Left kidney (tissue), 2 donors: ENCODE data around the gene TNS1. TPM values are rescaled to one million over a fixed set of nuclear protein-coding genes. Genes with fewer than 3 reads are reported as not detected.
A peak's percentile ranks its signal among the peaks of the same experiment; 100 is the strongest.

ENCODE experiments used
- DNase-seq: peaks from one replicate; pipeline ENCODE4 v3.0.0-alpha.2; 2013
- polyA plus RNA-seq: library from polyadenylated mRNA; unstranded; fragments of 120-200 nt; gene quantifications from one replicate; pipeline ENCODE4 v1.2.1, GENCODE V29; 2013; ENCODE audit not compliant: insufficient read length

The TNS1 gene
- polyA plus RNA-seq, 1 donor = 64.9 TPM

- DNase-seq = peak; percentile 30
These were observed 103.4 kb downstream of the TNS1 start for GRCh38 chr2:217899231-217900009.

DNA sequence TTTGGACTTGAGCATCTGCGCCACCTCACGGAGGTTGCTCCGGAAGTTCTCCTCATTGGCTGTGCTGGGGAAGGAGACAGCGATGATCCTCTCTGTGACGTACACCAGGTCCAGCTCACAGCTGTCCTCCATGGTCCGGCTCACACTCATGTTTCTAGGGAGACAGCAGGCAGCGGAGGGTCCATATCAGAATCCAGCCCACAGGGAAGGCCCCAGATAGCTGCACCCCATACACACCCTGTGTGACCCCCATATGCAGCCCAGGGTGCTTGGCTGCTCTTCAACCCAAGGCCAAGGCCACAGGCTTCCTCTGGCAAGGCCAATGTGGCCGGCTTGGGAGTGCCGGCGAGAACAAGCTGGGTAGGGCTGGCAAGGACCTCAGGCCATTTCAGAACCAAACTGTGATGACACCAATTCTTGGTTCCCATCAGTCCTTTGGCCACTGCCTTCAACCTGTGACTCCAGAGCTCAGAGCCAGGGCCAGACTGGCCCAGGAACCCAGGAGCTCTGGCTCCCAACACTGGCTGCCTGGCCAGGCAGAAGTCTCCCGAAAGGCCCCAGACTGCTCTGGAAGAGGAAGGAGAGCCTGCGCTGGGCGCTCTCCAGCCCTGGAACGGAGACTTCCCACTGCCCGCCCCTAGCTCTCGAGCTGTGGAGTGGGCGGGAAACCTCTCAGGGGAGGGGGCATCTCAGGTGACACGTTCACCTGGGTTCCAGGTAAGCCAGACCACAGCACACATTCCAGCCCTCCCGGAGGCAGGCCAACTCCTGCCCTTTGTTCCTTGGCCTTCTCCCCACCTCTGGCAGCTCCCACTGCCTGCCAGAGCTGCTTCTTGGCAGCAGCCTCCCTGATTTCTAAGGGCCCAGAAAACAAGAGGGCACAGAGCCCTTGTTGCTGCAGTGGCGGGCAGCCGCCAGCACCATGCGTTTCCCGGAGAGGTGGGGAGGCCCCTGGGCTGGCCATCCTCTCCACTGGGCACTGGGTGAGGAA, 104.7 kb downstream of the TNS1 start:
- no peak for DNase-seq

- no peak for DNase-seq
These were observed 105.6 kb downstream of the TNS1 start for GRCh38 chr2:217897091-217897715.

DNA sequence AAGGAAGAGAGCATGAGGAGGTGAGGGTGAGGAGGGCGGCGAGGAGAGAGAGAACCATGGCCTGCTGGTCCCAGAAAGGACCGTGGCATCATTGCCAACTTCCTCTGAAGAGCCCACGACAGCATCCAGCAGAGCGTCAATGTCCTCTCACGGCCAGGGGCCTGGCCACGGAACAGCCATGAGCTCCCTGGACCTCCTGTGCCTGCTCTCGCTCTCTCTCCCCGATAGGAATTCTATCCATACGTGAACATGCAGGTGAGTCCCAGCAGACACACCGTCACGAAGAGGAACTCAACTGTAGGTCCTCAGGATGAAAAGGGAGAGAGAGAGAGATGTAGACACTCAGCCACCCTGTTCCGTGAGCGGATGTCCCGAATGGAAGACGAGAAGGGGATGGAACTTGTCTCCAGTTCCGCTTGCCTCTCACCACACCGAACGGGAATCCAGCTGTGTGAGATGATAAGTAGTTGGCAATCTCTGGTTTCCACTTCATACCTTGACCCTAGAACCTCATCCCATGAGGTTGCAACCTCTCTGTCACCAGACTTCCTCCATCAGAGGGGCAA, 107.6 kb downstream of the TNS1 start:
- DNase-seq = no peak

GRCh38 chr2:217893440-217893839, 109.4 kb downstream of the TNS1 start:
- DNase-seq = no peak

- DNase-seq = no peak
These were observed 110.2 kb downstream of the TNS1 start for GRCh38 chr2:217892560-217892959.

- DNase-seq = no peak
These were observed 112.3 kb downstream of the TNS1 start for GRCh38 chr2:217890445-217890844.

GRCh38 chr2:217889656-217890055, 113.1 kb downstream of the TNS1 start:
- no peak for DNase-seq

- DNase-seq = no peak
These were observed 114.7 kb downstream of the TNS1 start for GRCh38 chr2:217887841-217888701.

- peak; percentile 74 for DNase-seq
These were observed 116.0 kb downstream of the TNS1 start for GRCh38 chr2:217886720-217887309.

DNA sequence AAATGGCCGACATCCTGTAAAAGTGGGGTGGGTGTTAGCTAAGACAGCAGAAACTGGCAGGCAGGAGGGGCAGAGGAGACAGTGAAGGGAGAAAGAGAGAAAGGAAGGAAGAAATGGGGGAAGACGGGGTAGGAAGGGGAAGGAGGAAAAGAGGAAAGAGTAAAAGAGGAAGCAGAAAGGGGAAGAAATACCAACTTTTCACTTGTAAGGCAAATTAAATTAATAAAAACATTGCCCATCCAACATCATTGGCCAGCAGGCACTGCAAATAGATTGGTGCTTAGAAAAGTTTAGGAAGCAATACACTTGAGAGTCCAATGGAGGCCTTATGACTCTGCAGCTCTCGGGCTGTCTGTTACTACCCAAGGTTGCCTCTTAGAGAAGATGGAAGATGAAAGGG, 116.7 kb downstream of the TNS1 start:
- no peak for DNase-seq

DNA sequence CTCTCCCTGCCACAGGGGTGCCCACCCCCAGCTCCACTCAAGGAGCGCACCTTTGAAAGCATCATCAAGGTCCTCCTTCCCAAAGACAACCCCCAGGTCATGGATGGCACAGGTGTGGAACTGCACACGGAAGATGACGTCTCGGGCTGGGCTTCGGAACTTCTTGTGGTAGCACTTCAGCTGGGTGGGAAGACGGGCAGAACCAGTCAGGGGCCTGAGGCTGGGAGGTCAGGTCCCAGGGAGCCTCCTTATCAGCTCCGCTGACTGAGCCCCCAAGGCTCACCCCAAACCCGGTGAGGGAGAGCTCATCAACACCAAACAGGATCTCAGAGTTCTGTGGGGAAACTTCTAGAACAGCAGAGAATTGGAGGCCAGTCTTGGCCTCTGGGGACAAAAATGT, 117.8 kb downstream of the TNS1 start:
- no peak for DNase-seq

DNA sequence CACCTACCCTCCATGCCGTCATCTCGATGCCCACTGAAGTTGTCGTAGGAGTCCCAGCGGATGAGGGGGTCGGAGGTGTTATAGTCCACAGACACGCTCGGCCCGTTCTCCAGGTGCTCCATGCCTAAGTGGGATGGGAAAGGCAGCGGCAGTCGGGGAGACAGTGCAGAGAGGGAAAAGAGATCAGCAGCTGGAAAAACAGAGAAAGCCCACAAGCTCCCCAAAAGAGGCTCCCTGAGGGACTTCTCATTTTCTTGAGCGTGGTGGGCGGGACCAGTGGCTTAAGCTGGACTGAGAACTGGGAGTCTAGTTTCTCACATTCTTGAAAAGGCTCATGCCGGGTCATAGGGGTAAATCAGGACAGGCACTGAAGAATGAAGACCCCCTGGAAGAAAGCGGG, 121.9 kb downstream of the TNS1 start:
- no peak for DNase-seq

GRCh38 chr2:217880287-217880889, 122.4 kb downstream of the TNS1 start:
- no peak for DNase-seq

DNA sequence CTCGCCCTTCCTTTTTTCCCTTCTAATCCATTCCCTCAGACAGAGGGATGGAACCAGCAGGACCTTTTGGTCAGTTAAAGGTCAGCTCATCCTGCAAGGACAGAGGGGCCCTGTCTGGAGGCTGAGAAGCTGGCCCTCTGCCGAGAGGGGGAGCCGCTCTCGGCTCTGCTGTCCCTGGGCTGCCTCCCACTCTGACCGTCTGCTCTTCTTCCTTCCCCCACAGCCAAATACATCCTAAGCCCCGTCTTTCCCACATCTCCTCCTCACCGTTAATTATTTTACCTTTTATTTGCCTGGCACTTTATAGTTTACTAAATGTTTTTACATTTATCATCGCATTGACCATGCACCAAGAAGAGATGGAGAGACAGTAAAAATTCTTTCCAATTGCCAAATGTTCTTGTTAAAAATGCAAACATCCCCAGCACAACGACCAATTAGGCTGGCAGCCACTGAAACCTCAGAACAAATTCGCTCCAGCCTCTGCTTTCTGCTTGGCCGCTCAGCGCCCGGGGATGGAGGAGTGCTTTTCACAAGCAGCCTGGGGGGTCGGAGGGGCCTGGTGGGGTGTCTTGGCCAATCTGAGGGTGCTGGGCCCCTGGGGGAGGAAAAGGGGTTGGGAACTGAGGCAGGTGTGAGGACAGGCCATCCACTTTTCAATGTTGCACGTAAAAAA, 123.7 kb downstream of the TNS1 start:
- no peak for DNase-seq

- no peak for DNase-seq
These were observed 124.9 kb downstream of the TNS1 start for GRCh38 chr2:217877866-217878265.

DNA sequence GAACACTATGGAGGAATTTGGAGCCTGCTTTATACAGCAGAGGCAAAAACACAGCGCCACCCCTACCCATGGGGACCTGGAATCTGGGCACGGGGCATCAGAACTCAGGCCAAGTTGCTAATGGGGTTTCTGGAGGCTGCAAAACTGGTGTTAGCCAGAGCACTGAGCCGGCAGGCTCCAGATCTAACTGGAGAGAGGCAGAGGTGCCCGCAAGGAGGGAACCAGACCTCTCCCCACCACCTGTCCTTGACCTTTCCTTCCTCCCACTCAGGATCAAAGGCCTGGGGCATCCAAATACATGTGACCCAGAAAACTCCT, 126.6 kb downstream of the TNS1 start:
- no peak for DNase-seq

DNA sequence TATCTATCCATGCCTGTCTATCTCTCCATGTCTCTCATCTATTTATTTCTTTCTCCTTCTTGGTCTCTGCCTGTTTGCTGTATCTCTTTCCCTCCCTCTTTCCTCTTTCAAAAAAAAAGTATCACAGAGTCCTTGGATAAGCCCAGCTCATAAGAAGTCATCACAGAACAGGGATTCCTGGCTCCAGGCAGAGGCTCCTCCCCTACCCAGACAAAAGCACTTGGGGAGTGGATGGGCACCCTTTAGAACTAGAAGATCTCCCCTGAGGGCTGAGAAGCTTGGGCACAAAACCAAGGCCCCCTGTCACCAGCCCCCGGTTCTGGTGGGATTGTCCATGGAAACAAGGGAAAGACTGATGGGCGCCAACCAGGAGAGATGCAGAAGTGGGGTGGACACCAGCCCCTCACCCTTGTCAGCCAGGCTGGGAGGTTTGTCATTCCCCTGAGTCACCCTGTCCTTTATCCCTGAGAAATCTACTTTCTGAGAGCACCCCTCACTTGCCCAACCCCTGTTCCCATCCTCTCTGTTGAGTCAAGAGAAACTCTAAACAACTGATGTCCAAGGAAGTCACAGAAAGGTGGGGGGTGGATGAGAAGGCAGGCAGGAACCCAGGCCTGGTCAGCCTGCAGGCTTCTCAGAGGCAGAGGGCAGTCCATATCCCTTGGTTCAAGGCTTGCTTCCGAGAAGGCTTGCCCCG, 127.1 kb downstream of the TNS1 start:
- no peak for DNase-seq

- DNase-seq = no peak
These were observed 127.7 kb downstream of the TNS1 start for GRCh38 chr2:217875138-217875537.
